Measurements from ENCODE around the gene TNFRSF12A. TPM values are rescaled to one million over a fixed set of nuclear protein-coding genes. Genes with fewer than 3 reads are reported as not detected.
A peak's percentile ranks its signal among the peaks of the same experiment; 100 is the strongest.
"Not testable (repeated sequence)": the region's sequence is repeated elsewhere in the genome, so short reads cannot be mapped to it uniquely, and the experiment has no call there.

TNFRSF12A gene
- total RNA-seq, 1 donor: 7.8 TPM

DNA sequence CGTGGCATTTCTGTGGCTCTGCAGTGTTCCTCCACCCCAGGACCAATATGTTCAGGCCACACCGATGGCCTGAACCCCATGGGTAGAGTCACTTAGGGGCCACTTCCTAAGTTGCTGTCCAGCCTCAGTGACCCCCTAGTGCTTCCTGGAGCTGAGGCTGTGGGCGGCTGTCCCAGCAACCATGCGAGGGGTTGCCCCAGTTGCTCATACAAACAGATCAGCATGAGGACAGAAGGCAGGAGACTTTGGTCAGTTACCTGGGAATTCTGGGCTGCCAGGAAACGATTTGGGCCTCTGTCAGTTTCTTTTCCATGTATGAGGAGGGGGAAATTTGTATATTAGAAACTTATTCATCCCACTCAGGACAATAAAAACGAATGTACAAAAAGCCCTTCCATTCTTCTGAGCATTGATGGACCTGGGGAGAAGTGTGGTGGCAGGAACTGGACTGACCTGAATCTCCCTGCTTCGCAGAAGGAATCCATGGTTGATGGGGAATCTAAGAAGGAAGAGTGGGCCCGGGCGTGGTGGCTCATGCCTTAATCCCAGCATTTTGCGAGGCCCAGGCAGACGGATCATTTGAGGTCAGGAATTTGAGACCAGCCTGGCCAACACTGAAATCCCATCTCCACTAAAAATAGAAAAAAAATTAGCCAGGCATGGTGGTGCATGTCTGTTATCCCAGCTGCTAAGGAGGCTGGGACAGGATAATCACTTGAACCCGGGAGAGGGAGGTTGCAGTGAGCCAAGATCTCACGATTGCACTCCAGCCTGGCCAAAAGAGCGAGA is 40.4 kb downstream of the TNFRSF12A start:
- DNase-seq (ENCODE audit: low read depth in 2 of 3, low spot score in 2 of 3): no peak

DNA sequence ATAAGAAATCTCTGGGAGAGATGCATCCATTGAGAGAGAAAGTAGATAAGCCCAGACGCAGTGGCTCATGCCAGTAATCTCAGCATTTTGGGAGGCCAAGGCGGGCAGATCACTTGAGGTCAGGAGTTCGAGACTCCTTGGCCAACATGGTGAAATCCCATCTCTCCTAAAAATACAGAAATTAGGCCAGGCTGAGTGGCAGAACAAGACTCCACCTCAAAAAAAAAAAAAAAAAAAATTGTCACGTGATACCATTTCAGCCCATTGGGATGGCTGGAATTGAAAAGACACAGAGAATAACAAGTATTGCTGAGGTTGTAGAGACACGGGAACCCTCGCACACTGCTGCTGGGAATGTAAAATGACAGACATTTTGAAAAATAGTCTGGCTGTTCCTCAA is 42.4 kb downstream of the TNFRSF12A start:
- DNase-seq (ENCODE audit: low read depth in 2 of 3, low spot score in 2 of 3): no peak

DNA sequence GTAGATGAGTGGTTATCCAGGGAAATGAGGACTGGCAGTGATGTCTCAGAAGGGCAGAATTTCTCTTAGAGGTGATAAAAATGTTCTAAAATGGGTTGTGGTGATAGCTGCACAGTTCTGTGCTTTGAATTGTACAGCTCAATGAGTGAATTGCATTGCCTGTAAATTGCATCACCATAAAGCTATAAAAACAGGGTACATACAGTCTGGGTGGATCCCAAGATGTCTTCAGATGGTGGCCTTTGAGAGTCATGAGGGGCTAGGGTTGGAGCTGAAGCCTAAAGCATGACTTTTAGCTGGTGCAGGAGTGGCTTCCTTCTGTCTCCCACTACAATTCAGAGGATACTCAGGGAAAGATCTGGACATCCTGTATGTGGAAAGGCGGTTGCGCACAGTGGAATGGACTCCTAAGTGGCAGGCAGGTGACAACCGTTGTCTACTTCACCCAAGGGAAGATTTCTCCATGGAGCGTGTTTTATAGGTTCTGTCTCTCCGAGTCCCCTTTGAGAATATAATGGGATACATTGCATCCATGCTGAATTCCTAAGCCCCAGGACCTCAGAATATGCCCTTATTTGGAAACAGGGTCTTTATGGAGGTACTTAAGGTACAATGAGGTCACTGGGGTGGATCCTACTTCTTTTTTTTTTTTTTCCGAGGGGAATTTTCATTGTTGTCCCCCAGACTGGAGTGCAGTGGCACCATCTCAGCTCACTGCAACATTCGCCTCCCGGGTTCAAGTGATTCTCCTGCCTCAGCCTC is 43.6 kb downstream of the TNFRSF12A start:
- DNase-seq (ENCODE audit: low read depth in 2 of 3, low spot score in 2 of 3): no peak

DNA sequence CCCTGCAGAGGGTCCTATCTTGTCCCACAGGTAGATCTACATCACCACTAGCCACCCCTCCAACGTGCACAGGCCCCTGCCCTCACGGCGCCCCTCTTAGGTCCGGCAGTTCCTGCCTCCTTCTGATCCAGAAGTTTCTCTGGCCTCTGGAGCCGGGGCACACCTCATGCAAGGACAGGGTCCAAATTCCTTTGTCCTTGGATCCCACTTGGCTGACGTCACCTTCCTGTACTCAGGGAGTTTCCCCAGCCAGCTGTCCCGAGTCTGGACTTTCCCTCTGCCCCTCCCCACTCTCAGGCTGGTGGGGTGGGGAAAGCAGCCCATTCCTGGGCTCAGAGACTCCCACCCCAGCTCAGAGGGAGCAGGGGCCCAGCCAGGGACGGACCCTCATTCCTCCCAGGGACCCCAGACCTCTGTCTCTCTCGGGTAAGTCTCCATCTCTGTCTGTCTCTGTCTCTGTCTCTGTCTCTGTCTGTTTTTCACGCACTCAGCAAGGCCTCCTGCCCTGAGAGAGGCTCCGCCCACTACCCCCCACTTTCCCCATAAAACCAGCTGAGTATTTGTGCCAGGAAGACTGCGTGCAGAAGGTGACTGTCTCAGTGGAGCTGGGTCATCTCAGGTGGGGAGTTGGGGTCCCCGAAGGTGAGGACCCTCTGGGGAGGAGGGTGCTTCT is 45.0 kb downstream of the TNFRSF12A start, which contains the start of gene IL32:
IL32 (plus strand) TSS at position 572 of the 673 bp plus-strand sequence. CDS start 172 bp downstream, outside the sequence.
- DNase-seq (ENCODE audit: low read depth in 2 of 3, low spot score in 2 of 3): peak in 1 of 3 donors; percentile 53

DNA sequence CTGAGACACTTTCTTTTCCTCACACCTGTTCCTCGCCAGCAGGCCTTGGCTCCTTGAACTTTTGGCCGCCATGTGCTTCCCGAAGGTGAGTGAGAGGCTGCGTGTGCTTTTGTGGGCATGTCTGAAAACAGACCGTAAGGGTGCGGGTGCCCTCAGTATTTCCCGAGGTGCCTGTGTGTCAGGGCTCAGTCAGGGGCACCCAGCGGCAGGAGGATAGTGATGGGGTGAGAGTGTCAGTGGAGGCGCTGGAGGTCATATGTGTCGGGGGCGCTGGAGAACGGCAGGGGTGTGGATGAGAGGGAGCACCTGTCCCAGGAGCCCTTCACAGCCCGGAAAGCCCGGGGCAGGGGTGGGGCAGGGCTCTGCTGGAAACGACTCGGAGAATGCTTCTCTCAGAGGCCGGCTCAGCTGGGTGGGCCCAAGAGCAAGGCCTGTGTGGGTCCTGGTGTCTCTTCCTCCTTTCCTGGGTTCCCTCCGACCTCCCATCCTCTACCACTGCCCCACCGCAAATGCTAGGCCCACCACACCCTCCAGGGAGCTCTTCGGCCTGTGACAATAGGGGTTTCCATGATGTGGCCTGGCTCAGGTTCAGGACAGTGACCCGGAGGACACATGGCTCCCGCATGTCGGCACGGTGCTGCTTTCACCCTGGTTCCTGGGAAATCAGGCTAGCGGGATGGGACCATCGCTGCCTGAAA is 45.7 kb downstream of the TNFRSF12A start:
- no peak for DNase-seq (ENCODE audit: low read depth in 2 of 3, low spot score in 2 of 3)

DNA sequence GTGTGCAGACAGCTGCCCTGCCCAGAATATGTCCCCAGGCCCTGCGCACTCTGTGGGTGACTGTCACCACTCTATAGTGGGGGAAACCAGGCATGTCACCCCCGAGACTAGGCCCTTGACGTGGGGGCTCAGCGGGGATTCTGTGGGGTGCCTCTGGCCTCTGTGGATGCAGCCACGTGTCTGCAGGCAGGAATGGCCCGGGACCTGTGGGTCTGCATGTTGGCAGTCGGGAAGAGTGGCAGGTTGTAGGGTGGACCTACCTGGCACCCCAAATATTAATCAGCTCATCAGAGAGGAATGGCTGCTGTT is 46.2 kb downstream of the TNFRSF12A start:
- no peak for DNase-seq (ENCODE audit: low read depth in 2 of 3, low spot score in 2 of 3)

DNA sequence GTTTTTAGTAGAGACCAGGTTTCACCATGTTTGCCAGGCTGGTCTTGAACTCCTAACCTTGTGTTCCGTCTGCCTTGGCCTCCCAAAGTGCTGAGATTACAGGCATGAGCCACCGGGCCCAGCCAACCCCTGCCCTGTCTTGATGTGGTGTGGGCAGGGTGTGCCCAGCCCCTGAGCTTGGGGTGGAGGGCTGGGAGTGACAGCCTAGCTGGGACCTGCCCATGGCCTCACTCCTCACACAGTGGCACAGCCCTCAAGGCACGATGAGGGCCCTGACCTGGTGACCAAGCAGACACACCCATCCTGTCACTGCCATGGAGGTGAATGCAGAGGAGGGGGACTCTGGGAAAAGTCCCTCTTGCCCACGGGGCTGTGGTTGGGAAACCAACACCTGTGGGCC is 48.3 kb downstream of the TNFRSF12A start:
- no peak for DNase-seq (ENCODE audit: low read depth in 2 of 3, low spot score in 2 of 3)

DNA sequence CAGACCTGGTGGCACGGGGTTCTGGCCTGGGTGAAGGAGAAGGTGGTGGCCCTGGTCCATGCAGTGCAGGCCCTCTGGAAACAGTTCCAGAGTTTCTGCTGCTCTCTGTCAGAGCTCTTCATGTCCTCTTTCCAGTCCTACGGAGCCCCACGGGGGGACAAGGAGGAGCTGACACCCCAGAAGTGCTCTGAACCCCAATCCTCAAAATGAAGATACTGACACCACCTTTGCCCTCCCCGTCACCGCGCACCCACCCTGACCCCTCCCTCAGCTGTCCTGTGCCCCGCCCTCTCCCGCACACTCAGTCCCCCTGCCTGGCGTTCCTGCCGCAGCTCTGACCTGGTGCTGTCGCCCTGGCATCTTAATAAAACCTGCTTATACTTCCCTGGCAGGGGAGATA is 49.0 kb downstream of the TNFRSF12A start:
- not testable (repeated sequence) for DNase-seq (ENCODE audit: low read depth in 2 of 3, low spot score in 2 of 3)

DNA sequence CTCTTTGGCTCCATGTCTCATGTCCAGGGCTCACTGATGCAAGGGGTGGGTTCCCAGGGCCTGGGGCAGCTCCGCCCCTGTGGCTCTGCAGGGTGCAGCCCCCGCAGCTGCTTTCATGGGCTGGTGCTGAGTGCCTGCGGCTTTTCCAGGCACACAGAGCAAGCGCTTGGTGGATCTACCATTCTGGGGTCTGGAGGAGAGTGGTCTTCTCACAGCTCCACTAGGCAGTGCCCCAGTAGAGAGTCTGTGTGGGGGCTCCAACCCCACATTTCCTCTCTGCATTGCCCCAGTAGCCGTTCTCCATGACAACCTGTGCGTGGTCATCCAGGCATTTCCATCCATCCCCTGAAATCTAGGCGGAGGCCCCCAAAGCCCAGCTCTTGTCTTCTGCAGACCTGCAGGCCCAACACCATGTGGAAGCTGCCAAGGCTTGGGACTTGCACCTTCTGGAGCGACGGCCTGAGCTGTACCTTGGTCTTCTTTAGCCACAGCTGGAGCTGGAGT is 50.5 kb downstream of the TNFRSF12A start:
- DNase-seq (ENCODE audit: low read depth in 2 of 3, low spot score in 2 of 3): no peak

DNA sequence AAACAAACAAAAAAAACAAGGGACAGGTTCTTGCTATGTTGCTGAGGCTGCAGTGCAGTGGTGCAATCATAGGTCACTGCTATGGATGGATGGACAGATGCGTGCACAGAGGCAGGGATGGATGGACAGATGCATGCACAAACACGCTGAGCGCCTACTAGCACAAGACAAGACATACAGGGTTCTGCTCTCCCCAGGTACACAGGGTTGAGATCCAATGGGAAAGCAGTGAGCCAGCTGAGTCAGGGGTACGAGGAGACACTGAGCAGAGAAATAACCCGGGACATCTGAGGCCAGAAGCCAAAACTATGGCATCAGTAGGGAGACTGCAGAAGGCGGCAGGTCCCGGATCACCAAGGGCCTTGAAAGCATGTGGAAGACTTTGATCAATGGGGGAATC is 51.5 kb downstream of the TNFRSF12A start:
- DNase-seq (ENCODE audit: low read depth in 2 of 3, low spot score in 2 of 3): no peak

Small RNA genes lying within 50 kb of the gene (small RNA-seq; reads per million reads assigned to genes)
- gene LINC00514: not detected

Other genes with a start within 250 kb of the TNFRSF12A start
- 263 TPM for gene ELOB, start 243.1 kb upstream of the TNFRSF12A start, total RNA-seq
- gene PRSS33, start 232.8 kb upstream of the TNFRSF12A start, total RNA-seq: not detected
- 0.27 TPM for gene PRSS41, start 221.9 kb upstream of the TNFRSF12A start, total RNA-seq
- gene PRSS21, start 203.1 kb upstream of the TNFRSF12A start, total RNA-seq: 27.2 TPM
- gene ZG16B, start 190.1 kb upstream of the TNFRSF12A start, total RNA-seq: 4.3 TPM
- not detected for gene PRSS22, start 162.2 kb upstream of the TNFRSF12A start, total RNA-seq
- gene FLYWCH2, start 137.2 kb upstream of the TNFRSF12A start, total RNA-seq: 54.1 TPM
- gene FLYWCH1, start 108.4 kb upstream of the TNFRSF12A start, total RNA-seq: 28.3 TPM
- under 0.01 TPM for gene KREMEN2, start 56.1 kb upstream of the TNFRSF12A start, total RNA-seq
- gene PAQR4, start 51.0 kb upstream of the TNFRSF12A start, total RNA-seq: 19.4 TPM
- 7.3 TPM for gene PKMYT1, start 39.9 kb upstream of the TNFRSF12A start, total RNA-seq
- 0.27 TPM for gene CLDN9, start 7.4 kb upstream of the TNFRSF12A start, total RNA-seq
- gene CLDN6, start 2.2 kb upstream of the TNFRSF12A start, total RNA-seq: 0.27 TPM
- gene HCFC1R1, start 3.6 kb downstream of the TNFRSF12A start, total RNA-seq: 17.8 TPM
- gene THOC6, start 3.7 kb downstream of the TNFRSF12A start, total RNA-seq: 45.0 TPM
- not detected for gene BICDL2, start 16.6 kb downstream of the TNFRSF12A start, total RNA-seq
- 0.27 TPM for gene MMP25, start 26.2 kb downstream of the TNFRSF12A start, total RNA-seq
- gene IL32, start 45.3 kb downstream of the TNFRSF12A start, total RNA-seq: 0.54 TPM
- under 0.01 TPM for gene ZSCAN10, start 78.9 kb downstream of the TNFRSF12A start, total RNA-seq
- 4.8 TPM for gene ZNF205, start 92.2 kb downstream of the TNFRSF12A start, total RNA-seq
- gene ZNF213, start 114.7 kb downstream of the TNFRSF12A start, total RNA-seq: 7.0 TPM
- not detected for gene OR1F1, start 167.8 kb downstream of the TNFRSF12A start, total RNA-seq
- 4.6 TPM for gene ZNF200, start 214.8 kb downstream of the TNFRSF12A start, total RNA-seq
- gene MEFV, start 236.3 kb downstream of the TNFRSF12A start, total RNA-seq: 0.81 TPM

Measured in hematopoietic multipotent progenitor cell (in vitro differentiated cells).